ENCODE results near the gene TEX29. TPM values are rescaled to one million over a fixed set of nuclear protein-coding genes. Genes with fewer than 3 reads are reported as not detected.

Gene TEX29
- polyA plus RNA-seq, 1 donor from 2014 or later, result not detected

GRCh38 chr13:111335298-111335697 lies 14.9 kb downstream of the TEX29 start:
- no peaks in the 10 kb centered on the region for H3K9me2 ChIP-seq (ENCODE audit: insufficient read depth, low read length)
- no peaks in the 10 kb centered on the region for H3K36me3 ChIP-seq (ENCODE audit: insufficient read depth, low read length)
- no peaks in the 10 kb centered on the region for H3F3A ChIP-seq (ENCODE audit: insufficient read depth, low read length, poor library complexity, severe bottlenecking)
- no peaks in the 10 kb centered on the region for H3K79me2 ChIP-seq (replicated peaks; ENCODE audit: insufficient read depth, low read length)
- no peaks in the 10 kb centered on the region for H3K27me3 ChIP-seq (ENCODE audit: insufficient read depth, low read depth, low read length)
- no peak for TF ChIP-seq TAF1 (IDR thresholded peaks at IDR 0.05; ENCODE audit: low read depth)
- no peak for TF ChIP-seq EZH2 (IDR thresholded peaks at IDR 0.05; ENCODE audit: borderline replicate concordance, insufficient read depth, low read length, poor library complexity, severe bottlenecking)
- TF ChIP-seq SMC3 (conservative IDR thresholded peaks at IDR 0.05; ENCODE audit: poor library complexity), result no peak
- no peak for TF ChIP-seq EP300 (conservative IDR thresholded peaks at IDR 0.05; ENCODE audit: poor library complexity, severe bottlenecking)
- TF ChIP-seq POLR2AphosphoS5 (IDR thresholded peaks at IDR 0.05), result no peak
- TF ChIP-seq MXI1 (conservative IDR thresholded peaks at IDR 0.05; ENCODE audit: poor library complexity, severe bottlenecking), result no peak
- no peak overlapping the region for H3K27ac ChIP-seq (ENCODE audit: low read length)
- H3K4me3 ChIP-seq (ENCODE audit: low read length), result no peak overlapping the region
- H4K20me1 ChIP-seq (ENCODE audit: insufficient read depth), result no peaks in the 10 kb centered on the region
- no peaks in the 10 kb centered on the region for H3K9me3 ChIP-seq (ENCODE audit: low read length)
- H2AFZ ChIP-seq (ENCODE audit: low read depth, low read length), result no peak overlapping the region
- H3K9ac ChIP-seq (ENCODE audit: low read length), result no peak overlapping the region
- H3K4me2 ChIP-seq (ENCODE audit: low read length), result no peak overlapping the region

GRCh38 chr13:111336666-111337065 lies 16.2 kb downstream of the TEX29 start:
- Histone ChIP-seq H2AFZ (ENCODE audit: low read depth, low read length) (no peak overlapping the region), H3K9ac (ENCODE audit: low read length) (no peak overlapping the region), H4K20me1 (ENCODE audit: insufficient read depth) (no peaks in the 10 kb centered on the region), H3K9me3 (ENCODE audit: low read length) (no peaks in the 10 kb centered on the region), H3K4me2 (ENCODE audit: low read length) (no peak overlapping the region), H3K27me3 (ENCODE audit: insufficient read depth, low read depth, low read length) (no peaks in the 10 kb centered on the region), H3K27ac (ENCODE audit: low read length) (no peak overlapping the region), H3K79me2 (replicated peaks; ENCODE audit: insufficient read depth, low read length) (no peaks in the 10 kb centered on the region), H3K9me2 (ENCODE audit: insufficient read depth, low read length) (no peaks in the 10 kb centered on the region), H3F3A (ENCODE audit: insufficient read depth, low read length, poor library complexity, severe bottlenecking) (no peaks in the 10 kb centered on the region), H3K36me3 (ENCODE audit: insufficient read depth, low read length) (no peaks in the 10 kb centered on the region), H3K4me3 (ENCODE audit: low read length) (no peak overlapping the region)
- TF ChIP-seq CTCF (IDR thresholded peaks at IDR 0.05; ENCODE audit: poor library complexity, severe bottlenecking), result no peak
- no peak for TF ChIP-seq TAF1 (IDR thresholded peaks at IDR 0.05; ENCODE audit: low read depth)
- TF ChIP-seq EZH2 (IDR thresholded peaks at IDR 0.05; ENCODE audit: borderline replicate concordance, insufficient read depth, low read length, poor library complexity, severe bottlenecking), result no peak
- TF ChIP-seq RAD21 (conservative IDR thresholded peaks at IDR 0.05), result no peak
- no peak for TF ChIP-seq EP300 (conservative IDR thresholded peaks at IDR 0.05; ENCODE audit: poor library complexity, severe bottlenecking)
- no peak for TF ChIP-seq MXI1 (conservative IDR thresholded peaks at IDR 0.05; ENCODE audit: poor library complexity, severe bottlenecking)
- TF ChIP-seq SMC3 (conservative IDR thresholded peaks at IDR 0.05; ENCODE audit: poor library complexity), result no peak
- TF ChIP-seq, protein P1, sequence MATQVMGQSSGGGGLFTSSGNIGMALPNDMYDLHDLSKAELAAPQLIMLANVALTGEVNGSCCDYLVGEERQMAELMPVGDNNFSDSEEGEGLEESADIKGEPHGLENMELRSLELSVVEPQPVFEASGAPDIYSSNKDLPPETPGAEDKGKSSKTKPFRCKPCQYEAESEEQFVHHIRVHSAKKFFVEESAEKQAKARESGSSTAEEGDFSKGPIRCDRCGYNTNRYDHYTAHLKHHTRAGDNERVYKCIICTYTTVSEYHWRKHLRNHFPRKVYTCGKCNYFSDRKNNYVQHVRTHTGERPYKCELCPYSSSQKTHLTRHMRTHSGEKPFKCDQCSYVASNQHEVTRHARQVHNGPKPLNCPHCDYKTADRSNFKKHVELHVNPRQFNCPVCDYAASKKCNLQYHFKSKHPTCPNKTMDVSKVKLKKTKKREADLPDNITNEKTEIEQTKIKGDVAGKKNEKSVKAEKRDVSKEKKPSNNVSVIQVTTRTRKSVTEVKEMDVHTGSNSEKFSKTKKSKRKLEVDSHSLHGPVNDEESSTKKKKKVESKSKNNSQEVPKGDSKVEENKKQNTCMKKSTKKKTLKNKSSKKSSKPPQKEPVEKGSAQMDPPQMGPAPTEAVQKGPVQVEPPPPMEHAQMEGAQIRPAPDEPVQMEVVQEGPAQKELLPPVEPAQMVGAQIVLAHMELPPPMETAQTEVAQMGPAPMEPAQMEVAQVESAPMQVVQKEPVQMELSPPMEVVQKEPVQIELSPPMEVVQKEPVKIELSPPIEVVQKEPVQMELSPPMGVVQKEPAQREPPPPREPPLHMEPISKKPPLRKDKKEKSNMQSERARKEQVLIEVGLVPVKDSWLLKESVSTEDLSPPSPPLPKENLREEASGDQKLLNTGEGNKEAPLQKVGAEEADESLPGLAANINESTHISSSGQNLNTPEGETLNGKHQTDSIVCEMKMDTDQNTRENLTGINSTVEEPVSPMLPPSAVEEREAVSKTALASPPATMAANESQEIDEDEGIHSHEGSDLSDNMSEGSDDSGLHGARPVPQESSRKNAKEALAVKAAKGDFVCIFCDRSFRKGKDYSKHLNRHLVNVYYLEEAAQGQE (IDR thresholded peaks at IDR 0.05; ENCODE audit: borderline replicate concordance), result no peak
- TF ChIP-seq POLR2AphosphoS5 (IDR thresholded peaks at IDR 0.05), result no peak
